ENCODE measurements around the gene CCDC51. TPM values are rescaled to one million over a fixed set of nuclear protein-coding genes. Genes with fewer than 3 reads are reported as not detected.

The CCDC51 gene
- total and polyA plus RNA-seq, 2 of the 13 experiments (the other 11 are each of a cell fraction or from before 2014, with no cell fraction given): 18.1 to 29.4 TPM

DNA sequence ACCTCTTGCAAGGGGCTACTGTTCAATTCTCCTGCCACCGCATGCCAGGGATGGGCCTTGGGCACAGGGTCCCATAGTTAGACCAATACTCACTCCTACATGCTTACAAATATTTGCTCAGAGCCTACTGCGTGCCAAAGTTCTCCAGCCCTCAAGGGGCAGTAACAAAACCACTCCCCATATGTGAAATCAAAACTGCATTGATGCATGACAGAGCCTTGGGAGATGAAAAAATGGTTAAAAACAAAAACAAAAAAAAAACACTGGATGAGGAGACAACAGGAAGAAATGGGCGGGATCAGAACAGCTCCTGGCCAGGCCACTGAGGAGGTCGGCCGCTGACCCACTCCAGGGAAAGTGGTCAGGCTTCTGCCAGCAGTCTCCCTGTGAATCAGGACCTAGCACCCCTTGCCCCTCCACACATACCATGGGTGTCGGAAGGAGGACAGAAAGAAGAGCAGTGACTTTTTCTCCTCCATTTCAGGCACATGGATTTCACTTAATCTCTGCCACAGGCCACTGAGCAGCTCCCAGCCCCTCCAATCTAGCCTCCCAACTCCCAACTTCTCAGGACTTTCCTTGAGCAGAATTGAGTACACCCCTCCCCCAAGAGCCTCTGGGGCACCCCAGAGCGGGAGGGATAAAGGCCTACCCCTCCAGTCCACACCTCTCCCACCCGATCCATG lies 12.8 kb downstream of the CCDC51 start:
- Histone ChIP-seq H2AFZ (ENCODE audit: low read length) (no peak overlapping the region), H3K79me2 (ENCODE audit: insufficient read depth, low read length) (peaks cover 63% of the 10 kb centered on the region), H3K9ac (ENCODE audit: insufficient read depth, low read depth, low read length) (peak overlapping the region; percentile 96), H3K4me1 (ENCODE audit: insufficient read depth, low read length) (peaks cover 83% of the 10 kb centered on the region), H3K27me3 (ENCODE audit: control insufficient read depth in 1 of 2, insufficient read depth in 2 of 2, low read length in 2 of 2) (no peaks in the 10 kb centered on the region), H4K20me1 (ENCODE audit: insufficient read depth, low read length) (peaks cover 62% of the 10 kb centered on the region), H3K4me3 (replicated peaks in 1 of 3; ENCODE audit: insufficient read depth in 1 of 3, low read depth in 2 of 3, low read length in 3 of 3) (peak overlapping the region; percentile 79 to 93 (median 86)), H3K36me3 (replicated peaks in 1 of 2; ENCODE audit: control insufficient read depth in 1 of 2, insufficient read depth in 2 of 2, low read length in 2 of 2) (peaks cover 21 to 36% of the 10 kb centered on the region in 2 experiments; a peak in 4 of 5 replicates), H3K27ac (ENCODE audit: extremely low read length, insufficient read depth, low read length) (peak overlapping the region; percentile 99), H3K4me2 (ENCODE audit: low read depth, low read length) (peak overlapping the region; percentile 100), H3K9me3 (ENCODE audit: low read length) (no peaks in the 10 kb centered on the region)
- POLR2A ChIA-PET: interaction anchor here (1.3 to 9.0 kb wide), 4 partner anchors 8 to 46 kb away, joined by 3 to 130 read pairs (median 16); partner anchors contain the start of genes CCDC51 and TMA7
- peak; percentile 78 for DNase-seq (ENCODE audit: low spot score)
- no TSS peak for BruUV-seq (replicated peaks)
- intact Hi-C loops (cut with micrococcal nuclease; ENCODE audit: unreplicated experiment) (no loop called here), in situ Hi-C loops (cut with HindIII; ENCODE audit: extremely low pct_ligation_motif_present, low pct_unique_long_range_greater_than_20kb) (no loop called here)
- no peak for ATAC-seq
- peak; percentile 77 for FAIRE-seq
- WGBS (ENCODE audit: low lambda C conversion rate): 1% methylated on average over 7 of the region's 8 CpGs
- CTCF ChIA-PET (ENCODE audit: low intra/inter-chr PET ratio, low total read pairs): interaction anchor here (3.1 kb wide), 1 partner anchor 9 kb away, joined by 14 read pairs; no protein-coding TSS in a partner anchor
- TF ChIP-seq, protein P1, sequence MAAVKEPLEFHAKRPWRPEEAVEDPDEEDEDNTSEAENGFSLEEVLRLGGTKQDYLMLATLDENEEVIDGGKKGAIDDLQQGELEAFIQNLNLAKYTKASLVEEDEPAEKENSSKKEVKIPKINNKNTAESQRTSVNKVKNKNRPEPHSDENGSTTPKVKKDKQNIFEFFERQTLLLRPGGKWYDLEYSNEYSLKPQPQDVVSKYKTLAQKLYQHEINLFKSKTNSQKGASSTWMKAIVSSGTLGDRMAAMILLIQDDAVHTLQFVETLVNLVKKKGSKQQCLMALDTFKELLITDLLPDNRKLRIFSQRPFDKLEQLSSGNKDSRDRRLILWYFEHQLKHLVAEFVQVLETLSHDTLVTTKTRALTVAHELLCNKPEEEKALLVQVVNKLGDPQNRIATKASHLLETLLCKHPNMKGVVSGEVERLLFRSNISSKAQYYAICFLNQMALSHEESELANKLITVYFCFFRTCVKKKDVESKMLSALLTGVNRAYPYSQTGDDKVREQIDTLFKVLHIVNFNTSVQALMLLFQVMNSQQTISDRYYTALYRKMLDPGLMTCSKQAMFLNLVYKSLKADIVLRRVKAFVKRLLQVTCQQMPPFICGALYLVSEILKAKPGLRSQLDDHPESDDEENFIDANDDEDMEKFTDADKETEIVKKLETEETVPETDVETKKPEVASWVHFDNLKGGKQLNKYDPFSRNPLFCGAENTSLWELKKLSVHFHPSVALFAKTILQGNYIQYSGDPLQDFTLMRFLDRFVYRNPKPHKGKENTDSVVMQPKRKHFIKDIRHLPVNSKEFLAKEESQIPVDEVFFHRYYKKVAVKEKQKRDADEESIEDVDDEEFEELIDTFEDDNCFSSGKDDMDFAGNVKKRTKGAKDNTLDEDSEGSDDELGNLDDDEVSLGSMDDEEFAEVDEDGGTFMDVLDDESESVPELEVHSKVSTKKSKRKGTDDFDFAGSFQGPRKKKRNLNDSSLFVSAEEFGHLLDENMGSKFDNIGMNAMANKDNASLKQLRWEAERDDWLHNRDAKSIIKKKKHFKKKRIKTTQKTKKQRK (IDR thresholded peaks at IDR 0.05; ENCODE audit: low read length): no peak
- TF ChIP-seq KLF12 (CRISPR knock-in tag; IDR thresholded peaks at IDR 0.05; ENCODE audit: borderline replicate concordance): no peak
- TF ChIP-seq, protein P2, sequence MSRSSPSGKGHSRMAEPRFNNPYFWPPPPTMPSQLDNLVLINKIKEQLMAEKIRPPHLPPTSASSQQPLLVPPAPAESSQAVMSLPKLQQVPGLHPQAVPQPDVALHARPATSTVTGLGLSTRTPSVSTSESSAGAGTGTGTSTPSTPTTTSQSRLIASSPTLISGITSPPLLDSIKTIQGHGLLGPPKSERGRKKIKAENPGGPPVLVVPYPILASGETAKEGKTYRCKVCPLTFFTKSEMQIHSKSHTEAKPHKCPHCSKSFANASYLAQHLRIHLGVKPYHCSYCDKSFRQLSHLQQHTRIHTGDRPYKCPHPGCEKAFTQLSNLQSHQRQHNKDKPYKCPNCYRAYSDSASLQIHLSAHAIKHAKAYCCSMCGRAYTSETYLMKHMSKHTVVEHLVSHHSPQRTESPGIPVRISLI (CRISPR knock-in tag; IDR thresholded peaks at IDR 0.05; ENCODE audit: borderline replicate concordance): peak; percentile 33; the same call in 1 of the 2 replicates
- TF ChIP-seq, protein P3, sequence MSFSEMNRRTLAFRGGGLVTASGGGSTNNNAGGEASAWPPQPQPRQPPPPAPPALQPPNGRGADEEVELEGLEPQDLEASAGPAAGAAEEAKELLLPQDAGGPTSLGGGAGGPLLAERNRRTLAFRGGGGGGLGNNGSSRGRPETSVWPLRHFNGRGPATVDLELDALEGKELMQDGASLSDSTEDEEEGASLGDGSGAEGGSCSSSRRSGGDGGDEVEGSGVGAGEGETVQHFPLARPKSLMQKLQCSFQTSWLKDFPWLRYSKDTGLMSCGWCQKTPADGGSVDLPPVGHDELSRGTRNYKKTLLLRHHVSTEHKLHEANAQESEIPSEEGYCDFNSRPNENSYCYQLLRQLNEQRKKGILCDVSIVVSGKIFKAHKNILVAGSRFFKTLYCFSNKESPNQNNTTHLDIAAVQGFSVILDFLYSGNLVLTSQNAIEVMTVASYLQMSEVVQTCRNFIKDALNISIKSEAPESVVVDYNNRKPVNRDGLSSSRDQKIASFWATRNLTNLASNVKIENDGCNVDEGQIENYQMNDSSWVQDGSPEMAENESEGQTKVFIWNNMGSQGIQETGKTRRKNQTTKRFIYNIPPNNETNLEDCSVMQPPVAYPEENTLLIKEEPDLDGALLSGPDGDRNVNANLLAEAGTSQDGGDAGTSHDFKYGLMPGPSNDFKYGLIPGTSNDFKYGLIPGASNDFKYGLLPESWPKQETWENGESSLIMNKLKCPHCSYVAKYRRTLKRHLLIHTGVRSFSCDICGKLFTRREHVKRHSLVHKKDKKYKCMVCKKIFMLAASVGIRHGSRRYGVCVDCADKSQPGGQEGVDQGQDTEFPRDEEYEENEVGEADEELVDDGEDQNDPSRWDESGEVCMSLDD (CRISPR knock-in tag; IDR thresholded peaks at IDR 0.05; ENCODE audit: borderline replicate concordance): no peak
- no peak for TF ChIP-seq YEATS2 (CRISPR knock-in tag; IDR thresholded peaks at IDR 0.05; ENCODE audit: borderline replicate concordance)
- TF ChIP-seq FOXK1 (CRISPR knock-in tag; IDR thresholded peaks at IDR 0.05; ENCODE audit: borderline replicate concordance, low read depth): 0 out of 2 replicates have a peak, but pooled peaks have one; percentile 13
- no peak for TF ChIP-seq ZNF160 (CRISPR knock-in tag; IDR thresholded peaks at IDR 0.05)
- TF ChIP-seq, protein P4, sequence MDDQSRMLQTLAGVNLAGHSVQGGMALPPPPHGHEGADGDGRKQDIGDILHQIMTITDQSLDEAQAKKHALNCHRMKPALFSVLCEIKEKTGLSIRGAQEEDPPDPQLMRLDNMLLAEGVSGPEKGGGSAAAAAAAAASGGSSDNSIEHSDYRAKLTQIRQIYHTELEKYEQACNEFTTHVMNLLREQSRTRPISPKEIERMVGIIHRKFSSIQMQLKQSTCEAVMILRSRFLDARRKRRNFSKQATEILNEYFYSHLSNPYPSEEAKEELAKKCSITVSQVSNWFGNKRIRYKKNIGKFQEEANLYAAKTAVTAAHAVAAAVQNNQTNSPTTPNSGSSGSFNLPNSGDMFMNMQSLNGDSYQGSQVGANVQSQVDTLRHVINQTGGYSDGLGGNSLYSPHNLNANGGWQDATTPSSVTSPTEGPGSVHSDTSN (CRISPR knock-in tag; IDR thresholded peaks at IDR 0.05; ENCODE audit: borderline replicate concordance): no peak
- TF ChIP-seq CBX1 (IDR thresholded peaks at IDR 0.05; ENCODE audit: low read depth): no peak
- TF ChIP-seq BRD4 (CRISPR knock-in tag; IDR thresholded peaks at IDR 0.05): no peak
- TF ChIP-seq ZNF501 (CRISPR knock-in tag; IDR thresholded peaks at IDR 0.05): no peak
- TF ChIP-seq ZEB1 (IDR thresholded peaks at IDR 0.05; ENCODE audit: insufficient replicate concordance, low read depth): no peak
- TF ChIP-seq ELF1 (CRISPR knock-in tag; IDR thresholded peaks at IDR 0.05): no peak
- TF ChIP-seq ZNF205 (CRISPR knock-in tag; IDR thresholded peaks at IDR 0.05): no peak
- no peak for TF ChIP-seq SKI (IDR thresholded peaks at IDR 0.05; ENCODE audit: partially characterized antibody)
- TF ChIP-seq ZNF674 (CRISPR knock-in tag; IDR thresholded peaks at IDR 0.05; ENCODE audit: low read depth): no peak

Measured in HepG2 (cell line).